Left renal cortex interstitium (tissue), 4 donors: ENCODE measurements around the gene ITGAD. TPM values are rescaled to one million over a fixed set of nuclear protein-coding genes. Genes with fewer than 3 reads are reported as not detected.
A peak's percentile ranks its signal among the peaks of the same experiment; 100 is the strongest.
"Not testable (repeated sequence)": the region's sequence is repeated elsewhere in the genome, so short reads cannot be mapped to it uniquely, and the experiment has no call there.

Experiments used
- DNase-seq, 4 donors: peaks; one replicate each; pipeline ENCODE4 v3.0.0-alpha.2; 2013; ENCODE audit warnings: low read depth in 4 of 4, low spot score in 2 of 4, missing footprints in 1 of 4
- polyA plus RNA-seq, 4 donors: library from polyadenylated mRNA; unstranded; fragments of 120-200 nt; gene quantifications; one replicate each; pipeline ENCODE4 v1.2.1, GENCODE V29; 2013; ENCODE audit not compliant: insufficient read length in 4 of 4

The ITGAD gene
- polyA plus RNA-seq, 4 donors = 0.06 to 0.43 (median 0.21) TPM

DNA sequence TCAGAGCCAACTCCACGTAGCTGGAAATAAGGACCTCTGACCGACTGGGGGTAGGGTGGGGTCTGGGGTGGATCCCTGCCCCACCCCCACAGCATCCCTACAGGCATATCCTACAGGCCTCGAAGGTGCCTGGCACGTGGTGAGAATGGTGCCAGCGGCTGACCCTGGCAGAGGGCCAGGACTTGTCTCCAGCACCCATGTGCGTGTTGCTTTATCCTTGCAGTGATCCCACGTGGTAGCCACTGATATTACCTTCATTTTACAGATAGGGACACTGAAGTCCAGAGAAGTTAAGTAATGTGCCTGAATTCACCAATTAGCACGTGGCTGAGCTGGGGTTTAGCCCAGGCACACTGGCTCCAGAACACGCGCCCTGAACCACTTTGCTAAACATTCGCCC is 8.3 kb downstream of the ITGAD start:
- no peak for DNase-seq

DNA sequence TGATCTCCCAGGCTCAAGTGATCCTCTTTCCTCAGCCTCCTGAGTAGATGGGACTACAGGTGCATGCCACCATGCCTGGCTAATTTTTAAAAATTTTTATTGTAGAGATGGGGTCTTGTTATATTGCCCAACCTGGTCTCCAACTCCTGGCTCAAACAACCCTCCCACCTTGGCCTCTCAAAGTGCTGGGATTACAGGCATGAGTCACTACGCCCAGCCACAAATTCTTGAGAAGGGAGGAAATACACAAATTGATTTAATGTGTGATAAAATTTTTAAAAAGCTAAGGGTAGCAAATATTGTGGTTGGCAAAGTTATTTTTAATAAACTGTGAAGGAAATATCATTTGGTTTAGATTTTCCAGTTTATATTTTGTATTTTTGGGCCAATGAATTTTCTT is 9.6 kb downstream of the ITGAD start:
- DNase-seq = no peak

DNA sequence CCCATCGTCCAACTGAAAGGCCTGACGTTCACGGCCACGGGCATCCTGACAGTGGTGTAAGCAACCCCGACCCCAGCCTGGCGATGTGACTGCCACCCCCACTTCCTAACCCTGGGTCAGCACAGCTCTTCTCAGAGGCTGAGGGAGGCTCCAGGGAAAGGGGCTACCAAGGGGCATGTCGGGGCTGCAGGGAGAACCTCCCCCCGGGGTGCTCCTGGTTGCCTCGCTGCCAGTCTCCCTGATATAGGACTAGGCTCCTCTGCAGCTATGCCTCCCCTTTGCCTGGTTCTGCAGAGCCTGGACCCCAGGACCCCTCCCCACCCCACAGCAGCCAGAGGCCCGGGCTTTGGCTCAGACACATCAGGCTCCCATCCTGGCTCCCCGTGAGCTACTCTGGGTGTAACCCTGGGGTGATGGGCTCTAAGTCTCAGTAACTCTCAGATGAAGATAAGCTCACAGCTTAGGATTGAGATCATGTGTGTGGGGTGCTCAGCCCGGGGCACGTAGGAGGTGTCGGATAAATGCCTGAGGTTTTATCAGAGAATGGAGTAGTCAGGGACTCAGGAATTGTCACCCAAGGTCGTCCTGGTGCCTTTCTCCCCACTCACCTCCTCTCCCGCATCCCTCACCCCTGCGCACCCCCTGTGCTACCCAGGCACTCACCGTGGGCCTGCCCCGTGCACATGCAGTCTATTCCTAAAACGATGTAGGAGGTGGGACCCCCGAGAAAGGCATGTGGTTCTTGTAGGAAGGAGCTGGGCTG is 10.6 kb downstream of the ITGAD start:
- no peak for DNase-seq

DNA sequence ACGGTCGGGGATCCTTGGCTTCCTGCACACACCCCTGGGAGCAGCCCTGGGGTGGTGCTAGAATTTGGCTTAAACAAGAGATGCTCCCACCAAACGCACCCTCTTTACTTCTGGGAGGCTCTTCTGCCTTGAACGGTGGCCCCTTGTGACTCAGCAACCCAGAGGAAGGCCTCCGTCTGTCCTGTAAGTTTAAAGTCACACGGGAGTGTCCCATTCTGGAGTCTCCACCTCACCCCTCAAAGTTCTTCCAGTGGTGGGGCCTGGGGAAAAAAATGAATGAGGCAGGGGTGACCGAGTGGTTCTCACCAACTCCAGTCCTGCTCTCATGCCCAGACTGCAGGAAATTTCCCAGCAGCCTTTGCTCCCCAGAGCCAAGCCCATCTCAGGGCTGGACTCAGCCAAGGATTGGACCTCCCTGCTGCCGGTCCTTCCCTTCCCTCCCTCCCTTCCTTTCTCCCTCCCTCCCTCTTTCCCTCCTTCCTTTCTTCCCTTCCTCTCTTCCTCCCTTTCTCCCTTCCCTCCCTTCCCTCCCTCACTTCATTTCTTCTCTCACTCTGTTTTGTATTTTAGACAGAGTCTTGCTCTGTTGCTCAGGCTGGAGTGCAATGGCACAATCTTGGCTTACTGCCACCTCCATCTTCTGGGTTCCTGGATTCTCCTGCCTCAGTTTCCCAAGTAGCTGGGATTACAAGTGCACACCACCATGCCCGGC is 11.4 kb downstream of the ITGAD start:
- no peak for DNase-seq

DNA sequence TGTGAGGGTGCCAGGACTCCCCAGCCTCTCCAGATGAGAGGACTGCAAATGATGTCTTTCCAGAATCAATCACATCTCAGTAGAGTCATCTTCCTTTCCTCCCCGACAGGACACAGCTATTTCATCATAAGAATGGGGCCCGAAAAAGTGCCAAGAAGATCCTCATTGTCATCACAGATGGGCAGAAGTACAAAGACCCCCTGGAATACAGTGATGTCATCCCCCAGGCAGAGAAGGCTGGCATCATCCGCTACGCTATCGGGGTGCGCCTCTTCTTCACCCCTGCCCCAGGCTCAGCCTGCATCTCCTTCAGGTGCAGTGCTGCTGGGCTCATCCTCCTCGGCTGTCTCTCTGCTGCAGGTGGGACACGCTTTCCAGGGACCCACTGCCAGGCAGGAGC is 14.3 kb downstream of the ITGAD start:
- DNase-seq = no peak

DNA sequence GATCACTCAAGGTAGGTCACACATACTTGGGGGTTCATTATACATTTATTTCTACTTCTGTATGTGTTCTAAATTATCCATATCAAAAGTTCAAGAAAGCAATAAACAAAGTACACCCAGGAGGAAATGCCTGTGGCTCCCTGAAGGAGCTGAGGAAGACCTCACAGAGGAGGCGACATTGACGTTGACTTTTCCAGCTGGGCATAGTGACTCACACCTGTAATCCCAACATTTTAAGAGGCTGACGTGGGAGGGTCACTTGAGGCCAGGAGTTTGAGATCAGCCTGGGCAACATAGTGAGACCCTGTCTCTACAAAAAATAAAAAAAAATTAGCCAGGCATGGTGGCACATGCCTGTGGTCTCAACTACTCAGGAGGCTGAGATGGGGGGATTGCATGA is 16.3 kb downstream of the ITGAD start:
- no peak for DNase-seq

DNA sequence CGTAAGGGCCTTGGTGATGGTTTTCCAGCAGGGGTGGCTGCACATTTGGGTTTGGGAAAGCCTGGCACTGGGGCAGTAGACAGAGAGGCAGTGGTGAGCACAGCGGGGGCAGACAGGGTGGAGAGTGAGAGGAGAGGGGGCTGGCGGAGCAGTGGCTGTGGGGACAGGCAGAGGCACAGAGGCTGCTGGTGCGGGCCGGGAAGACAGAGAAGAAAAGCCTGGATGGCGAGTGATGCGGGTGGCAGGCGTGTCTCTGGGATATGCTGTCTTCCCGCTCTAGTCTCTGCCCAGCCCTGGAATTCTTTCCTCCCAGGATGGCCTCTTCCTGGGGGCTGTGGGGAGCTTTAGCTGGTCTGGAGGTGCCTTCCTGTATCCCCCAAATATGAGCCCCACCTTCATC is 16.9 kb downstream of the ITGAD start:
- no peak for DNase-seq

DNA sequence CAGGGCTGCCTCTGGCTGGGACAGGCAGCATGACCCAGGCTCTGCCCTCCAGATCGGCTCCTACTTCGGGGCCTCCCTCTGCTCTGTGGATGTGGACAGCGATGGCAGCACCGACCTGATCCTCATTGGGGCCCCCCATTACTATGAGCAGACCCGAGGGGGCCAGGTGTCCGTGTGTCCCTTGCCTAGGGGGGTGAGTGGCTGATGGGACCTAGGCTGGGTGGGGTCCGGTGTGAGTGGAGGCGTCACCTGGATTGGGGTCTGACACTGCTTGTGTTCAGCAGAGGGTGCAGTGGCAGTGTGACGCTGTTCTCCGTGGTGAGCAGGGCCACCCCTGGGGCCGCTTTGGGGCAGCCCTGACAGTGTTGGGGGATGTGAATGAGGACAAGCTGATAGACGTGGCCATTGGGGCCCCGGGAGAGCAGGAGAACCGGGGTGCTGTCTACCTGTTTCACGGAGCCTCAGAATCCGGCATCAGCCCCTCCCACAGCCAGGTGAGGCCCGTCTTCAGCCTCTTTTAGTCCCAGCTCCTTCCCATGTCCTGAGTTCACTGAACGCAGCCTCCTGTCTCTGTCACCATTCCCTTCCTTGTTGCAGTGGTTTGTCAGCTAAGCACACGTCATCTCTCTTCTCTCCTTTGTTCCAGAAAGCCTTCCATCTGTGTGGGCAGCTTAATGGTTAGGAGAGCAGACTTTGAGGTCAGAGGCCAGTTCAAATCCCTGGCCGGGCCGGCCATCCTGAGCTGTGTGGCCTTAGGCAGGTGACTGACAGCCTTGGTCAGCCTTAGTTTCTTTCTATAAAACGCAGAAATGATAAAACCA is 18.1 kb downstream of the ITGAD start:
- no peak for DNase-seq

DNA sequence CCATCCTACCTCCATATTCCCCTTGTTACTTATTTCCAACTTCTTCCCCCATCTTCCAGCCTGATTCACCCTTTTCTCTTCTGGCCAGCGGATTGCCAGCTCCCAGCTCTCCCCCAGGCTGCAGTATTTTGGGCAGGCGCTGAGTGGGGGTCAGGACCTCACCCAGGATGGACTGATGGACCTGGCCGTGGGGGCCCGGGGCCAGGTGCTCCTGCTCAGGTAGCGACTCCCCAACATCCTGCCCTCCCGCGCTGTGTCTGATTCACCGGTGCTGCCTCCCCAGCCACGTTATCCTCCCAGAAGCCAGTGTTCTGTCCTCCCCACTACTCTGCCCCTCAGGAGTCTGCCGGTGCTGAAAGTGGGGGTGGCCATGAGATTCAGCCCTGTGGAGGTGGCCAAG is 19.6 kb downstream of the ITGAD start:
- no peak for DNase-seq

DNA sequence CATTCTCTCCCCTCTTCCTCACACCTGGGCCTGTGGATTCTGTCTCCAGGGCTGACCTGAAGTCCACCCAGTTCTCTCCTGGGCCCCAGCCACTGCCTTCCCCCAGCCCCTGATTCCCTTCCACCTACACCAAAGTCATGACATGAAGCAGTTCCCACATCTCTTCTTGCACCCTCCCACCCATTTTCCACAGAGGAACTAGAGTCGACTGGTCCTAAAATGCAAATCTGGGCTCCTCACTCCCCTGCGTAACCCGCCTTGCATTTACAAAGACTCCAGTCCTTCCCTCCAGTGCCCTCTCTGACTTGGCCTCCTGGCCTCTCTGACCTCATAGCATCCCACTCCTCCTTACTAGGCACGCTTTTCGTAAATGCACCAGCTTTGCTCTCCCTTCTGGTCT is 20.2 kb downstream of the ITGAD start:
- DNase-seq = no peak

DNA sequence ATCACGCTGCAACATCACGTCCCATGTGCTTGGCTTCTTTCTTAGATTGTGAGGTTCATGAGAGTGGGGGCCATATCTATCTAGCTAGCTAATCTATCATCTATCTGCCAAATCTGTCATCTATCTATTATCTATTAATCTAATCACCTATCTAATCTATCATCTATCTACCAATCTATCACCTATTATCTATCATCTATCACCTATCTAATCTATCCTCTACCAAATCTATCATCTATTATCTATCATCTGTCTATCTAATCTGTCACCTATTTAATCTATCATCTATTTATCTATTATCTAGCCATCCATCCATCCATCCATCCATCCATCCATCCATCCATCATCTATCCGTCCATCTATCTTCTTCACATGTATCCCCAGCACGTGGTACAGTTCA is 20.8 kb downstream of the ITGAD start:
- no peak for DNase-seq

DNA sequence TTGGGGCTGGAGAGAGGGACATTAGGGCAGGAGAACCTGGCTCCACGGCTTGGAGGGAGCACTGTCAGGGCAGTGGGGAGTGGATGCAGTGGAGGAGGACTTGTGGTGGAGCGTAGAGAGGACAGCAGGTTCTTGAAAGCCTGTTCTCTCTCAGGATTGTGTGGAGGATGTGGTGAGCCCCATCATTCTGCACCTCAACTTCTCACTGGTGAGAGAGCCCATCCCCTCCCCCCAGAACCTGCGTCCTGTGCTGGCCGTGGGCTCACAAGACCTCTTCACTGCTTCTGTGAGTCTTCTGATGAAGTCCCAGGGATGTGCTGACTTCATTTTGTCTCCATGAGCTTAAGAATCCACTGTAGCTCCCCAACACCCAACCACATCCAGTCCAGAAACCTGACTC is 21.6 kb downstream of the ITGAD start:
- no peak for DNase-seq

DNA sequence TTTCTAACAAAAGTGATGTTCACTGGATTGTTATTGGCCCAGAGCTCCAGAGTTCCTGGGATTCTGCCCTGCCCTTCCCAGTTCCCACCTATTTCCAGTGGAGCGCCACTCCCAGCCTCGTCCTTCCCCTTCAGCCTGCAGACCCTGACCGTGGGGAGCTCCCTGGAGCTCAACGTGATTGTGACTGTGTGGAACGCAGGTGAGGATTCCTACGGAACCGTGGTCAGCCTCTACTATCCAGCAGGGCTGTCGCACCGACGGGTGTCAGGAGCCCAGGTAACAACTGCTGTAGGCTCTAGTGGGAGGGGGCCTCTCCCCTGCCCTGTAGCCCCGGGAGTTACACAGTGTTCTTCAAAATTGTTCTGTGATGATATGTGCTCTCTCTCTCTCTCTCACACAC is 23.2 kb downstream of the ITGAD start:
- DNase-seq = no peak

DNA sequence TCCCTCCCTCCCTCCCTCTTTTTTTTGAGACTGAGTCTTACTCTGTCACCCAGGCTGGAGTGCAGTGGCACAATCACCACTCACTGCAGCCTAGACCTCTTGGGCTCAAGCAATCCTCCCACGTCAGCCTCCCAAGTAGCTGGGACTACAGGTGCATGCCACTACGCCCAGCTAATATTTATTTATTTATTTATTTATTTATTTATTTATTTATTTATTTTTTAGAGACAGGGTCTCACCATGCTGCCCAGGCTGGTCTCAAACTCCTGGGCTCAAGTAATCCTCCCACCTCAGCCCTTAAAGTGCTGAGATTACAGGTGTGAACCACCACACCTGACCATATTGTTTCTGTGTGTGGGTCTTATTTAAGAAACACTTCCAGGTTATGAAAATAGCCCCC is 23.9 kb downstream of the ITGAD start:
- DNase-seq = not testable (repeated sequence)

DNA sequence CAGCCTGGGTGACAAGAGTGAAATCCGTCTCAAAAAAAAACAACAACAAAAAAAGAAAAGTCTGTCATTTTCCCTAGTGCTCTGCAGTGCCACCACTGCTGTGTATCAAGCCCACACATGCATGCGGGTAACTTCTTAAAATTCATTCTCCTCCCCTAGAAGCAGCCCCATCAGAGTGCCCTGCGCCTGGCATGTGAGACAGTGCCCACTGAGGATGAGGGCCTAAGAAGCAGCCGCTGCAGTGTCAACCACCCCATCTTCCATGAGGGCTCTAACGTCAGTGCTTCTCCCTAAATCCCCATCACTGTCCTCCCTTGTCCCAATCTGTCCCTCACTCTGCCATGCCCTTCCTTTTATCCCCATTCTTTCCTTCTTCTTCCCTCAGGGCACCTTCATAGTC is 24.8 kb downstream of the ITGAD start:
- no peak for DNase-seq

DNA sequence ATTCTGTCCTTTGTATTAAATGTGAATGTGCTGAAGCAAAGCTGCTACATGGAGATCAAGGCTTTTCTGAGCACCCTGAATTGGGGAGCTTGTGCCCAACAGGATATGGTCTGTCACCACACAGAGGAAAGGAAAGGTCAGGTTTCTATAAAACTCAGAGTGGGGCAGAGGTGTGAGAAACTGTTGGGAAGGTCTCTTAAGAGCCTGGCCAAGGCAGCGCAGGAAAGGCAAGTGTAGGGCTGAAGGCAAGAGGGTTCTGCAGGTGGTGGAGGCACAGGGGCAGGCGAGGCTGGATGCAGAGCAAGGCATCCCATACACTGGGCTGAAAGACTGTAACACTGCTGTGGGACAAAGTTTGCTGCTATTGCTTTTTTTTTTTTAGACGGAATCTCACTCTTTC is 26.9 kb downstream of the ITGAD start:
- no peak for DNase-seq

DNA sequence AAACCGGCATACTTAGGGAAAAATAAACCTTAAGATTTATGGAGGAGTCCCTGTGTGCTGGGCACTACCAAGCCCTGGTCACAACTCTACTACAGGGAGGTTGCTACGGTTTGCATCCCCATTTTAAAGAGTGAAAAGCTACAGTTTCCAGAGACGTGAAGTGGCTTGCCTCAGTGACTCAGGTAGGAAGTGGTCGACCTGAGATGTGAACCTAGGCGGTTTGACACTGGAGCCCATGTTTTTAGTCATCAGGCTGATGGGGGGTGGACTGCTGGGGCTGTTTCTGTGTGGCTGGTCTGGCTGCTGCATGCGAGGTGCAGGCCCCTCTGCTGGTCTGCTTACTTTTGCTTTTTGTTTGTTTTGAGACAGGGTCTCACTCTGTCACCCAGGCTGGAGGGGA is 28.5 kb downstream of the ITGAD start:
- DNase-seq = no peak

DNA sequence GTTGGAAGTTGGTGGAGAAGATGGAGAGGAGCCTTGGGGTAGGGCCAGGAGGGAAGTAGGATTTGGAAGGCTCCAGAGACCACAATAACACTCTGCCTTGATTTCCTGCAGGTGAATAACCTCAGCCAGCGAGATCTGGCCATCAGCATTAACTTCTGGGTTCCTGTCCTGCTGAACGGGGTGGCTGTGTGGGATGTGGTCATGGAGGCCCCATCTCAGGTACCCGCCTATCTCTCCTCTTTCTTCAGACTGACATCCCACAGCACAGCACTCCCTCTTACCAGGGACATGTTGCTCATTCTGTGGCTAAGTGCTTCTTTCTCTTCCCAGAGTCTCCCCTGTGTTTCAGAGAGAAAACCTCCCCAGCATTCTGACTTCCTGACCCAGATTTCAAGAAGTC is 30.1 kb downstream of the ITGAD start:
- DNase-seq = no peak

DNA sequence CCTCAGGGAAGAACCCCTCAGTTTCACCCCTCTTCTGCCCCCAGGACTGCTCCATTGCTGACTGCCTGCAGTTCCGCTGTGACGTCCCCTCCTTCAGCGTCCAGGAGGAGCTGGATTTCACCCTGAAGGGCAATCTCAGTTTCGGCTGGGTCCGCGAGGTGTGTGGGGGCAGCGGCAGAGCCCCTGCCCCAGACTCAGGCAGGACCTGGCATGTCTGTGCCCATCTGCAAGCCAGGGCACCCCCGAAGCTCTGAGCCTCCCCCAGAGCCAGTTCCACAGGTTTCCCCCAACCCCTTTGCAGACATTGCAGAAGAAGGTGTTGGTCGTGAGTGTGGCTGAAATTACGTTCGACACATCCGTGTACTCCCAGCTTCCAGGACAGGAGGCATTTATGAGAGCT is 30.7 kb downstream of the ITGAD start:
- DNase-seq = no peak

DNA sequence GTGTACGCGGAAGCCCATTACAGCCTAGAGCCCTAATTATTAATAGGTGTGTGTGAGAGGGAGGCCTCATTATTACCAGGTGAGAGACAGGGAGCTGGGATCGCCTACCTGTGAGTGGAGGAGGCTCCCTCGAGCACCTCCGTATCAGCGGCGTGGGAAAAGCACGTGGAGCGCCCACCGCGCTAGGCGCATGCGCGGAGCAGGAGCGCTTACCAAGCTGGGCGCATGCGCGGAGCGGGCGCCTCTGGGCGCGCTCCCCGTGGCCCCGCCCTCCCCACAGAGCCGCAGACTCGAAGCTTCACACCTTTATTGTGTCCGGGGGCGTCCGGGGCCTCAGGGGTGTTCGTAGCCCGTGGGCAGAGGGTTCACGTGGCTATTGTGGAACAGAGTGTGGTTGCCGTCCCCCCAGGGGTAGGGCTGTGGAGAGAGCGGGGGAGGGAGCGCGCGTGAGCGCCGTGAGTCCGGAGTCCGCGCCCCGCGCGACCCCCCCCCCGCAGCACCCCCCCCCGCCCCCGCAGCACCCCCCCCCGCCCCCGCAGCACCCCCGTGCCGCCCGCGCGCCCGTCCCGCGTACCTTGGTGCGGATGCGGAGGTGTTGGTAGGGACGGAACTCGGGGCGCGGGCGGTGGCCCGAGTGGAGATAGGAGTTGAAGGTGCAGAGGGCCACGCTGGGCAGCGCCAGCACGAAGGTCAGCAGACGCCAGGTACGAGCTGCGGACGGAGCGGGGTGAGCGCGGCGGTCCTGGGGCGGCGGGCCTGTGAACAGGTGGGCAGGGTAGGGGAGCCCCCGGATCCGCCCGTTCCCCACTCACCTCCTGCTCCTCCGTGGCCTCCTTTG is 34.5 kb downstream of the ITGAD start:
- DNase-seq = peak in 3 of 4 donors; percentile 24 to 32 (median 25)

DNA sequence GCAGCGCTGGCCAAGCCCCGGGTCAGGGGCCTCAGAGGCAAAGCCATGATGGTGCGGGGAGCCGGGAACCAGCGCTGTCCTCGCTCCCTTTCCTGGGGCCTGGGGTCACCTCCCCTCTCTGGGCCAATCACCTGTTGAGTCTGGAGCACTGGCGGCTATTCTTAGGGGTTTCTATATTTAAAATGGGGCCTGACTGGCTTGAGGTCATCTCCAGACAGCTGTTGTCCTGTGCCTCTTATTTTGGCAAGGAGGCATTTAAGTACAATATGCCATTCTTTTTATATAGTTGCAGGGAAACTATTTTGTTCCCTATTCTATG is 35.1 kb downstream of the ITGAD start, which contains the start of gene COX6A2:
COX6A2 (minus strand) TSS at position 82 of the 319 bp plus-strand sequence; CDS start at position 47, 35 bp downstream.
- DNase-seq = no peak
